Measurements from ENCODE around the gene BNC2.

BNC2 gene

DNA sequence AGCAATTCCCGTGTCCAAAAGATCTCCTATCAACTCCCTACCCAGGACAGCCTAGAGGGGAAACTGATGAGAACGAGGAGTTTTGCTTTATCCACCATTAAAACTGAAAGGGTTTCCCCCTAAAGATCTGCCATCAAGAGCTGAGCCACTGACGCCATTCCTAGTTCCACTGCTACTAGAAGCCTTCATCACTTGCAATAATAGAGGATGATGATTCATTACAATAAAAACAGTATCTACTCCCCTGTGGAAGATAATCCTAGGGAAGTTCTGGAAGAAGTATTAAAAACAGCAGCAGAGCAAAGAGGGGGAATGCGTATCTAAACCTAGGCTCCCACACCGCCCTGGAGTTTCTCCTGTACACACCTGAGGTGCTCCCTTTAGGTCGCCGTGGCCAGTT, 394.5 kb downstream of the BNC2 start:
- Mint-ChIP-seq H3K4me1 (peaks cover 23% of the 10 kb centered on the region), H3K36me3 (ENCODE audit: low read depth) (peaks cover 11% of the 10 kb centered on the region), H3K27ac (peak overlapping the region in 2 of 3 experiments; percentile 26 to 27), H3K4me3 (no peak overlapping the region), H3K9me3 (peaks cover under 1% of the 10 kb centered on the region), H3K27me3 (ENCODE audit: low read depth) (peaks cover 1% of the 10 kb centered on the region)
- TF ChIP-seq, protein P1, sequence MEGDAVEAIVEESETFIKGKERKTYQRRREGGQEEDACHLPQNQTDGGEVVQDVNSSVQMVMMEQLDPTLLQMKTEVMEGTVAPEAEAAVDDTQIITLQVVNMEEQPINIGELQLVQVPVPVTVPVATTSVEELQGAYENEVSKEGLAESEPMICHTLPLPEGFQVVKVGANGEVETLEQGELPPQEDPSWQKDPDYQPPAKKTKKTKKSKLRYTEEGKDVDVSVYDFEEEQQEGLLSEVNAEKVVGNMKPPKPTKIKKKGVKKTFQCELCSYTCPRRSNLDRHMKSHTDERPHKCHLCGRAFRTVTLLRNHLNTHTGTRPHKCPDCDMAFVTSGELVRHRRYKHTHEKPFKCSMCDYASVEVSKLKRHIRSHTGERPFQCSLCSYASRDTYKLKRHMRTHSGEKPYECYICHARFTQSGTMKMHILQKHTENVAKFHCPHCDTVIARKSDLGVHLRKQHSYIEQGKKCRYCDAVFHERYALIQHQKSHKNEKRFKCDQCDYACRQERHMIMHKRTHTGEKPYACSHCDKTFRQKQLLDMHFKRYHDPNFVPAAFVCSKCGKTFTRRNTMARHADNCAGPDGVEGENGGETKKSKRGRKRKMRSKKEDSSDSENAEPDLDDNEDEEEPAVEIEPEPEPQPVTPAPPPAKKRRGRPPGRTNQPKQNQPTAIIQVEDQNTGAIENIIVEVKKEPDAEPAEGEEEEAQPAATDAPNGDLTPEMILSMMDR (IDR thresholded peaks at IDR 0.05; ENCODE audit: unreplicated experiment in 3 of 3), result no peak

DNA sequence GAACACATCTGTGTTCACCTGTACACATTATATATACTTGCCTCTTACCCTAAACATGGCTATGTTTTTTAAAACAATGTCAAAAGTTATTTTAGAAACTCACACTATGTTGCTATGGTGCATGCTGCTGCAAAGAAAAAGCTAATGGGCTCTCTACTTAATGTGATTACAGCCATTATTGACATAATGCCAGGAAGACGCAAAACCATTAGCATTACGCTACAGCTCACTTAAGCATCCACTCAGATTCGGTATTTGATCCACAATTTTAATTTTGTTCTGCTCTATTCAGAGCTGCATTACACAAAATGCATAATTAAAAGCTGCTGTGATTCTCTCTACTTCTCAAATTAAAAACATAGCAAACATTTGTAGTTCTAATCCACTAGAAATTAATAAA, 395.2 kb downstream of the BNC2 start:
- peak overlapping the region in 1 of 3 experiments; percentile 7 for H3K27ac Mint-ChIP-seq
- H3K9me3 Mint-ChIP-seq, result peaks cover 5% of the 10 kb centered on the region
- no peak overlapping the region for H3K4me3 Mint-ChIP-seq
- peaks cover 16% of the 10 kb centered on the region for H3K36me3 Mint-ChIP-seq (ENCODE audit: low read depth)
- peaks cover 23% of the 10 kb centered on the region for H3K4me1 Mint-ChIP-seq
- TF ChIP-seq, protein P1 (IDR thresholded peaks at IDR 0.05; ENCODE audit: unreplicated experiment in 3 of 3), result no peak
- no peaks in the 10 kb centered on the region for H3K27me3 Mint-ChIP-seq (ENCODE audit: low read depth)

DNA sequence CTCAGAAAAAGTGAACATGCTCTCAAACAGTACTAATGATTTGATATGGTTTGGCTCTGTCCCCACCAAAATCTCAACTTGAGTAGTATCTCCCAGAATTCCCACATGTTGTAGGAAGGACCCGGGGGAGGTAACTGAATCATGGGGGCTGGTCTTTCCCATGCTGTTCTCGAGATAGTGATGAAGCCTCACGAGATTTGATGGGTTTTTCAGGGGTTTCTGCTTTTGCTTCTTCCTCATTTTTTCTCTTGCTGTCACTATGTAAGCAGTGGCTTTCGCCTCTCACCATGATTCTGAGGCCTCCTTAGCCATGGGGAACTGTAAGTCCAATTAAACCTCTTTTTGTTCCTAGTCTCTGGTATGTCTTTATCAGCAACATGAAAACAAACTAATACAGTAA, 401.3 kb downstream of the BNC2 start:
- H3K27ac Mint-ChIP-seq, result peak overlapping the region in 1 of 3 experiments; percentile 15
- peaks cover 2% of the 10 kb centered on the region for H3K4me1 Mint-ChIP-seq
- H3K36me3 Mint-ChIP-seq (ENCODE audit: low read depth), result peaks cover 27% of the 10 kb centered on the region
- TF ChIP-seq, protein P1 (IDR thresholded peaks at IDR 0.05; ENCODE audit: unreplicated experiment in 3 of 3), result no peak
- H3K9me3 Mint-ChIP-seq, result peaks cover 14% of the 10 kb centered on the region
- no peak overlapping the region for H3K4me3 Mint-ChIP-seq
- no peaks in the 10 kb centered on the region for H3K27me3 Mint-ChIP-seq (ENCODE audit: low read depth)

DNA sequence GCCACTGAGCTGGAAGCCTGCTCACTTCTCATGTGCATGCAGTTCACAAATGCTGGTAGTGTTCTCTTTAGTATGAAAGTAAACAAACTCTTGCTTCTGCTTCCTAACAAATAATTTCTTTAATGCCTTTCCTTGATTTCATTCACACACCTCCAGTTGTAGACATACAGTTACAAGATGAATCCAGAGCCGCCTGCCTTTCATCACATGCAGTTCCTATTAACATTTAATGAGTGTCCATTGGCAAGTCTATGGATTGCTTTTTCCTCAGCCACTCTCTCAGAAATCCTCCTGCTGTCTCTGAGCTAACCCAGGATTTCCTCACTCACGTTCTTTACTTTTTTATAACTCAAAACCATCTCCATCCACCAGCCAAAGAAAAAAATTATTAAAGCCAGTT, 408.6 kb downstream of the BNC2 start:
- no peak overlapping the region for H3K4me3 Mint-ChIP-seq
- no peaks in the 10 kb centered on the region for H3K27me3 Mint-ChIP-seq (ENCODE audit: low read depth)
- peak overlapping the region; percentile 23 to 75 (median 30) for H3K27ac Mint-ChIP-seq
- TF ChIP-seq, protein P1 (IDR thresholded peaks at IDR 0.05; ENCODE audit: unreplicated experiment in 3 of 3), result no peak
- no peaks in the 10 kb centered on the region for H3K36me3 Mint-ChIP-seq (ENCODE audit: low read depth)
- H3K9me3 Mint-ChIP-seq, result peaks cover 5% of the 10 kb centered on the region
- peaks cover 49% of the 10 kb centered on the region for H3K4me1 Mint-ChIP-seq

DNA sequence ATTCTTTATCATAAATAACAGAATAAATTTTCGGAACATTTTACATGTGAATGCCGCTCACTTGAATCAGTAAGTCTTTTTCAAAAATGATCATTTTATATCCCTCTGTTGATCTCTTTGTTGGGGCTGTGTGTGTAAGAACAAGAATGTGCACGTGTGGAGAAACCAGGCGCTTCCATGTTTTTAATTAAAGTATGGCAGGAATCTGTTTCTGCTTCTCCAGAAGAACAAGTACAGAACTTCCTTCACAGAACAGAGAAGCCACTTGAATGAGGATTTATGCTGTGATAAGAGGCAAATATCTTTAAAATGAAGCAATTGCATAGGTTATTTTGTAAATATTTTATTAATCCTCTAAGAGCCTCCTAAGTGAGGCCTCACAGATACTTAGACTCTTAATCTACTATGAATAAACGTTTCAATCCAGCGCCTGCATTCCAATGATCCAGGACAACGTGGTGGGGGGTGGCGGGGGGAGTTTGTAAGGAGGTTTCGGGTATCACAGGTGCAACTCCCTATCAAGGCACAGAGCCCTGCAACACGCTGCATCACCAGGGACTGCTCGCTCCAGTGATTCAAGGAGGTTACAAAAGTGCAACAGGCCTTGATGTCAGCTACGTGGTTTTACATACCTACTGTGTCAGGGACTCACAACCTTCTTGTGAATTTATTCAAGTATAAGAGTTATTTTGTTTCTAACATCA, 409.2 kb downstream of the BNC2 start:
- TF ChIP-seq, protein P1 (IDR thresholded peaks at IDR 0.05; ENCODE audit: unreplicated experiment in 3 of 3), result no peak
- no peaks in the 10 kb centered on the region for H3K36me3 Mint-ChIP-seq (ENCODE audit: low read depth)
- peaks cover 5% of the 10 kb centered on the region for H3K9me3 Mint-ChIP-seq
- H3K27ac Mint-ChIP-seq, result peak overlapping the region; percentile 30 to 75 (median 54)
- no peak overlapping the region for H3K4me3 Mint-ChIP-seq
- H3K27me3 Mint-ChIP-seq (ENCODE audit: low read depth), result no peaks in the 10 kb centered on the region
- peaks cover 49% of the 10 kb centered on the region for H3K4me1 Mint-ChIP-seq

DNA sequence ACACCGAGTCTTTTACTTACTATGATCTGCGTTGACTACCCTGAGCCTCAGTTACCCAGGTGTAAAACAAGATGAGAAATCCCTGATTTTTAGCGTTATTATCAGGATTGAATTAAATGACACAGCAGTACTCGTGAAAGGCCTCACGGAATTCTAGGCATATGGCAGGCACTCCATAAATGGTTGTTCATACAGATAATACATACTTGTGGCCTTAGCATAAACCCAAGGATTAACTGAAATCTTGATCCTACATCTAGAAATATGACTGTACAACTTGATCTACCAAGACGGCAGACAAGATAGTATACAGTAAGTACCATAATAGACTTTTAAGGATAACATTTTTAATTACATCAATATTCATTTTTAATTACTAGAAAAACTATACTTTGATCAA, 409.8 kb downstream of the BNC2 start:
- Mint-ChIP-seq H3K4me1 (peaks cover 49% of the 10 kb centered on the region), H3K9me3 (peaks cover 5% of the 10 kb centered on the region), H3K4me3 (no peak overlapping the region), H3K27ac (peak overlapping the region in 1 of 3 experiments; percentile 75), H3K27me3 (ENCODE audit: low read depth) (no peaks in the 10 kb centered on the region), H3K36me3 (ENCODE audit: low read depth) (no peaks in the 10 kb centered on the region)
- TF ChIP-seq, protein P1 (IDR thresholded peaks at IDR 0.05; ENCODE audit: unreplicated experiment in 3 of 3), result no peak
